ELF-1 (cell line): ENCODE measurements around the gene PITX3.
"Not testable (repeated sequence)": the region's sequence is repeated elsewhere in the genome, so short reads cannot be mapped to it uniquely, and the experiment has no call there.

Source experiments
- DNase-seq: peaks from one replicate; pipeline ENCODE4 v3.0.0-alpha.2; 2016; ENCODE audit warnings: low read depth, low spot score

The PITX3 gene

DNA sequence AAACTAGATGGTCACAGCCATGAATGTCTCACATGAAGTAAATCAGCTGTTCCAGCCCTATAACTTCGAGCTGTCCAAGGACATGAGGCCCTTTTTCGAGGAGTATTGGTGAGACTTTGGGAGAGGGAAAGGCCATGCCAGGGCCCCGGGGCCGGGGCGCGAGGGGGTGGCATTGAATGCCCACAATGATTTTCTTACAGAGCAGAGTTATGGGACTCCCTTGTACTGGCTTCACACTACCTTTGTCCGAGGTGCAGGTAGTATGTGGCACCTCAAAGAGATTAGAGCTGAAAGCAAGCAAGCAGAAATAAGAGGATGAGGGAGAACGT, 14.8 kb downstream of the PITX3 start:
- no peak for DNase-seq

DNA sequence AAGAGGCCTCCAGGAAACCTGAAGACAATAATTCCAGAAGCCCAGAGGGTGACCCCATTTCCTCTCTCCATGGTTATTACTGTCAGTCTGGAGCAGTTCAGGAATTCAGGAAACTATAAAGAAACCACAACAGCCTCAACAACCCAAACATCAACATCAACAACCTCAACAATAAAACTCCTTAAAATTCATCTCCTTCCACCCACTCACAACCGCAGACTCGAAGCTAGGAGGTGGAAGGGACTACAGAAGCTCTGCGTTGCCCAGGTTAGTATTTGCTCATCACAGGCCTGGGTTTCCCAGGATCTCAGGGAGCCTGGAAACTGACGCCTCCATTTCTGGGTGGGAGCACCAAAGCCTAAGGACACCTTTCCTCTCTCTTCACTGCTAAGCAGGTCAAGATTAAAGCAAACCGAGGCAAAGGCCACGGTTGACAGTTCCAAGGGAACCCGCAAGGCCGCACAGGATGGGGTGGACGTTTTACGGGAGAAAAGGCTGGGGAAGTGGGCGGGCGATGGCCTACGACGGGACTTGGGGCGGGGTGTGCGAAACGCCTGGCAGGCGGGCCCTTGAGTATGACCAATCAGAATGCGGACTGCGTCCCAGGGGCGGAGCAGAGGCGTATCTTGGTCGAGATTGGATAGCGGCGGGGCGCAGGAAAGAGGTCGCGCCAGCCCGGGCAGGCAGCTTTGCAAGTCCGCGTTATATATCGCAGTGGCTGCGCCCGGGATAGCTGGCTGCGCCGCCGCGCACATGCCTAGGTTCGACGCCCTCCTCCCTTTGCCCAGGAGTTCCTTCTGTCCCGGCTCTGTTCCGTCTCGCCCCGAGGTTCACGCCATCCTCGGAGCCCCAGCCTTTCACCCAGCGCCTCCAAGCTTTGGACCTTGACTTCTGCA, 15.4 kb downstream of the PITX3 start, which contains the start of gene ELOVL3:
Gene ELOVL3 (plus strand): TSS at position 654 of the 896 bp plus-strand sequence. CDS start 250 bp downstream, outside the sequence.
- peak; percentile 98 for DNase-seq

DNA sequence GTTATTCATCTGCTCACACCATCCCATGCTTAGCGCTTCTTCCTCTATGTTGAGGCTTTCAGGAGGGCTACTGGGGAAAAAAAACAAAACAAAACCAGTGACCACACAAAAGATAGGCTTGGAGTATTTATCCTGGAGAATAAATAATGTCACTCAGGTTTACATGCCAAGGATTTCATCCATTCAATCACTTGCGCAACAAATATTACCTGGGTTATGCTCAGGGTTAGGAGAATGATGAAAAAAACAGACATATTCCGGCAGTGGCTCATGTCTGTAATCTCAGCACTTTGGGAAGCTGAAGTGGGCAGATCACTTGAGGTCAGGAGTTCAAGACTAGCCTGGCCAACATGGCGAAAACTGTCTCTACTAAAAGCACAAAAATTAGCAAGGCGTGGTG, 18.5 kb downstream of the PITX3 start:
- no peak for DNase-seq

DNA sequence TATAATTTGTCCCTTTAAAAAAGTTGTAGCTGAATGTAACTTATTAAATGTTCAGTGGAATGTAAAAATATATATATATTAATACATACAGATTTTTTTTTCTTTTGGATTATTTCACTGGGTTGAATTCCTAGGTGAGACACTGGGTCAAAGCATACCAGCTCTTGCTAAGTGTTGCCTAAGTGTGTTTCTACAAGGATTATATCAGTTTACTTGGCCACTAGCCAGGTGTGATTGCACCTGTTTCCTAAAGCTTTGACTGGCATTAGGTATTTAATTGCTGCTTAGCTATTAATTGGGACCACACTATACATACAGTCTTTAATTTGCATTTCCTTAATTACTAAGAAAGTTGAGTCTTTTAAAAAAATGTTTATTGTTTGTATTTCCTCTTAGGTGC, 20.7 kb downstream of the PITX3 start:
- DNase-seq: no peak

DNA sequence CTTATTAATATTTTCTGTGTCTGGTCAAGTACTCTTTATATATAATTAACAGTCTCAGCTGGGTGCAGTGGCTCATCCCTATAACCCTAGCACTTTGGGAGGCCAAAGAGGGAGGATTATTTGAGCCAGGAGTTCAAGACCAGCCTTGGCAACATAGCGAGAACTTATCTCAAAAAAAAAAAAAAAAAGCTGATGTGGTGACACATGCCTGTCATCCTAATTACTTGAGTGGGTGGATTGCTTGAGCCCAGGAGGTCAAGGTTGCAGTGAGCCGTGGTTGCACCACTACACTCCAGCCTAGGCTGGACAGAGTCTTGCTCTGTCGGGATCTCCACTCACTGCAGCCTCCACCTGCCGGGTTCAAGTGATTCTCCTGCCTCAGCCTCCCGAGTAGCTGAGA, 21.9 kb downstream of the PITX3 start:
- DNase-seq: no peak

DNA sequence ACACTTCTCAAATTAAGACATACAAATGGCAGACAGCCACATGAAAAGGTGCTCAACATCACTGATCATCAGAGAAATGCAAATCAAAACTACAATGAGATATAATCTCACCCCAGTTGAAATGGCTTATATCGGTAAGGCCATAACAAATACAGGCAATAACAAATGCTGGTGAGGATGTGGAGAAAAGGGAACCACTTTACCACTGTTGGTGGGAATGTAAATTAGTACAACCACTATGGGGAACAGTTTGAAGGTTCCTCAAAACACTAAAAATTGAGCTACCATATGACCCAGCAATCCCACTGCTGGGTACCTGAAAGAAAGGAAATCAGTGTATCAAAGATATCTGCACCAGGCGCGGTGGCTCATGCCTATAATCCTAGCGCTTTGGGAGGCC, 27.7 kb downstream of the PITX3 start:
- not testable (repeated sequence) for DNase-seq

DNA sequence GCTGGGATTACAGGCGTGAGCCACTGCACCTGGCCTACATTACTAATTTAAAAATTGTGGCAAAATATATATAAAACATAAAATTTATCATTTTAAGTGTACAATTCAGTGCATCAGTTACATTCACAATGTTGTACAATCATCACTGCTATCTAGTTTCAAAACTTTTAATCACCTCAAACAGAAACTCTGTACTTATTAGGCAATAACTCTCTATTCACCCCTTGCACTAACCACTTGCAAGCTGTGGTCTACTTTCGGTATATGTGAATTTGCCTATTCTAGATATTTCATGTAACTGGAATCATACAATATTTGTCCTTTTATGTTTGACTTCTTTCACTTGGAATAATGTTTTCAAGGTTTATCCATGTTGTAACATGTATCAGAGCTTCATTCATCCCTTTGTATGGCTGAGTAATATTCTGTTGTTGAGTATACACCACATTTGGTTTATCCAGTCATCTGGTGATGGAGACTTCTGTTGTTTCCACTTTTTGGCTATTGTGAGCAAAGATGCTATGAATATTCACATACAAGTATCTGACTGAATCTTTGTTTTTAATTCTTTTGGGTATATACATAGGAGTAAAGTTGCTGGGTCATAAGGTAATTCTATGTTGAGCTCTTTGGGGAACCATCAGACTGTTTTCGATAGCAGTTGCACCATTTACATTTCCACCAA, 29.6 kb downstream of the PITX3 start:
- no peak for DNase-seq

DNA sequence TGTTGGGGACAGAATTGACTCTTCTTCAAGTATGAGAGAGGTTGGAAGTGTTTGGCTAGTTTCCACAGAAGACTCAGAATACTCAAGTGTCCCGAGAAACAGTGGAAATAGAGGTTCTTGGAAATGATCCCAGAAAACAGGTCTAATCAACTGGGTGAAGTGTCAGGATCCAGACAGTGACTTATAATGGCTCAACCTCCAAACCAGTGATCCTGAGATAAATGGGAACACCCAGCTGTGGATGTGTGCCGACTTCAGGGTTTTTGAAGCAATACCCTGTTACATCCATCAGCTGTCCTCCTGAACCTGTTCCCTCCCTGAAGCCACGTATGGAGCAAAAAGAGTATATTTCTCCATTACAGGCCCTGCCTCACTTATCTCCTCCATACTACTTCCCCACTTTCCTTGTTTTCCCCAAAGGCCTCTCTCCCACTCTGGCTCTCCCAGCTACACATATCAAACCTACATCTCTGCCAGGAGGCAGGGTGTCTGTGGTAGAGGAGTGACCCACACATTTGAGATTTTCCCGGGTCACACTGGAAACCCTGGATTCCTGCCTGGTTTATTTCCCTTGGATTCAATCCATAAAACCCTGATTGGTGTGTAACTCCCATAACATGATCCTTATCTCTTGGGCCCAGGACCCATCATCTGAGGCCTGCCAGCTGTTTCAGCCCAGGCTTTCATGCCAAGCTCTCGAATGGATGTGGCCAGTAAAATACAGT, 32.8 kb downstream of the PITX3 start:
- DNase-seq: no peak

DNA sequence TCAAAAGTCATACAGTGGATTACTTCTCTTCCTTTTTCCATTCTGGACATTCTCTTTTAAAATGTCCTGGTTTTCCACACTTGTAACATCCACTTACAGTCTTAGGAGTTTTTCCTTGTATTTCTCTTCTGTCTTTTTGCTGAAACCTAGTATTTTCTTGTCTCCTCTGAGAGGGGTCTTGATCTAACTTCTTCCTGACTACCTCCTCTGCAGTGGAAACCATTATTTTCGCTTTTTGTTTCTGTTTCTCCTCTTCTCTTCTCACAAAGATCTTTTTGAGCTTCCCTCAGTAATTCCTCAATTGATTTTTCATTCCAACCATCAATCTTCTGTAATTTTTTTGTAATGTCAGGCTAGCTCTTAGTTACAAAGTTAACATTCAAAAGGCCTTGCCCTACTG, 38.9 kb downstream of the PITX3 start:
- no peak for DNase-seq

DNA sequence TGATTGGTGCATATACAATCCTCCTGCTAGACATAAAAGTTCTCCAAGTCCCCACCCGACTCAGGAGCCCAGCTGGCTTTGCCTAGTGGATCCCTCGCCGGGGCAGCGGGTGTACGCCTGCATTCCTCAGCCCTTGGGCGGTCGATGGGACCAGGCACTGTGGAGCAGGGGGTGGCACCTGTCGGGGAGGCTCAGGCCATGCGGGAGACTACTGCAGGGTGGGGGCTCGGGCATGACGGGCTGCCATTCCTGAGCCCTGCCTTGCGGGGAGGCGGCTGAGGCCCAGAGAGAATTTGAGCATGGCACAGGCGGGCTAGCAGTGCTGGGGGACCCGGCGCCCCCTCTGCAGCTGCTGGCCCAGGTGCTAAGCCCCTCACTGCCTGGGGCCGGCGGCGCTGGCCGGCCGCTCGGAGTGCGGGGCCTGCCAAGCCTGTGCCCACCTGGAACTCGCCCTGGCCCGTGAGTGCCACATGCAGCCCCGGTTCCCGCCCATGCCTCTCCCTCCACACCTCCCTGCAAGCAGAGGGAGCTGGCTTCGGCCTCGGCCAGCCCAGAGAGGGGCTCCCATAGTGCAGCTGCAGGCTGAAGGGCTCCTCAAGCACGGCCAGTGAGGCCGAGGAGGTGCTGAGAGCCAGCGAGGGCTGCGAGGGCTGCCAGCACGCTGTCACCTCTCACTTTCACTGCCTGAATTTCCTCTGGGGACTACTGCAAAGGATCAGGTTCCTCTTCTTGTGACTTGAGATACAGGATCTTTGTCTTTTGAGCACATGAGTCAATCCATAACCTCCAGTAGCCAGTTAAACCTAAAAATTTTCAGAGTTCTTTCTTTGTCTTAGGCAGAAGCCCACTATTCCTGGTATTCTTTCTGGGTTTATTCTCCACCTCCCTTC, 40.3 kb downstream of the PITX3 start:
- no peak for DNase-seq

DNA sequence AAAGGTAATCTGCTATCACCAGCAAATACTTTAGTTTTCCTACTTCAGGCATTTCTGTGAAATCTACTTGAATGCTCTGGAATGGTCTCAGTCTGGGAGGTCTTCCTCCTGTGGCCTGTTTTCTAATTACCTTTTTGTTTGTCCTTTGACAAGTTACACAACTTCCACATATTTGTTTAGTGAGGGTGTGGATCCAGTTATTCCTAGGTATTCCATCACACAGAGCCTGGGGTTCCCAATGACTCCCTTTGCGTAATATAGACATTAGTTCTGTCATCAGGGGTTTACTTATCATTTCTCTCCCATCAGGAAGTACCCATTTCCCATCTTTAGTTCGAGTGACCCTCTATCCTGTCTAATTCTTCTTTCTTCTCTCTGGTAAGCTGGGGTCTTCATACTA, 43.3 kb downstream of the PITX3 start:
- DNase-seq: no peak

DNA sequence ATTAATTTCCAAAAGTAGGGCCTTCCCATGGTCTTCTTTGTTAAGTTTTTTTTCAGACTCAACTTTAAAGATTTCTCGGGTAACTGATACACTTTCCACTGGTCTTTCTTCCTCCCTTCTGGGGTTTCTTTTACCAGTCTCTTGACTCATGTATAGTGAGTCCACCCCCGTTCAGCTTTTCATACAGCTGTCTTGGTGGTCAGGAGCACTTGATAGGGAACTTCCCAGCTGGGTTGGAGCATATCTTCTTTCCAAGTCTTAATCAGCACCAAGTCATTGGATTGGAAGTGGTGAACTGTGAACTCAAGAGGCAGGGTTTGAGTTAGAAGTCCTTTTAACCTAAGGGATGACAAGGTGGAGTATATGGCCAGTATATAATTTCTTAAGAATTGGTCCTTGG, 44.4 kb downstream of the PITX3 start:
- no peak for DNase-seq

DNA sequence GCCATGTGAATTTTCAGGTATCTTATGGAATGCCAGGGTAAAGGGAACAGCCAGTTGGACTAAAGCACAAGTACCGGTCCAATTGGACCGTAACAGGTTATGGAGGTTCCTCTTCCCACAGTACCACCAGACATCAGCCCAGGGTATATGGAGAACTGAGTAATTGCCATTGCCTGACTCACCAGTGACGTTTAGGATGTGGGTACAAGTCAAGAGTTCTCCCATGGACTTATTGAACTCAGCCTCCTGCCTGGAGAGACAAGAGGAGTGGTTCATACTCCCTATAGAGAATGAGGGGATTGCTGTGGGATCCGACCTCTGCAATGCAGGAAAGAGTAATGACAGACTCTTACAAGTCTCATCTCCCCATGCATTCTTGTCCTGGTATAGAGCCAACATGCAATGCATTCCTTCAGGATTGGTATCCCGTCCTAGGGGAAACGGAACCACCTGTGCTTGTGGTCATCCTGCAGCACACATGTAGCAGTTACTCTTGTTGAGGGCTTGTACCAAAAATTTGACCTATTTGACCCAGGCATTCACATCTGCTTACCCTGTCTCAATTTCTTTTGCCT, 45.9 kb downstream of the PITX3 start:
- DNase-seq: no peak

DNA sequence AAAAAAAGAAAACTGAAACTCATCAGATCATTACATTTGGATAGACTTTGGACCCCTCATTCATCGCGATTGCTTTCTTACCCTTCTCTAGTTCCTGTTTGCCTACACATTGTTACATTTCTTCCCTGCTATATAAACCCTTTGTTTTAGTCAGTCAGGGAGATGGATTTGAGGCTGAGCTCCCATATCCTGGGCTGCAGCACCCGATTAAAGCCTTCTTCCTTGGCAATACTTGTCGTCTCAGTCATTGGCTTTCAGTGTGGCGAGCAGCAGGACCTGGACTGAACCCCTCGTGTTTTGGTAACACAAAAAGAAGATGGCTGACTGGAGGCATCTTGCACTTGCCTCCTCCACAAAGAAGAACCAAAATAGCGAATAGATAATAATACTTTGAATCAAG, 49.4 kb downstream of the PITX3 start:
- DNase-seq: no peak

DNA sequence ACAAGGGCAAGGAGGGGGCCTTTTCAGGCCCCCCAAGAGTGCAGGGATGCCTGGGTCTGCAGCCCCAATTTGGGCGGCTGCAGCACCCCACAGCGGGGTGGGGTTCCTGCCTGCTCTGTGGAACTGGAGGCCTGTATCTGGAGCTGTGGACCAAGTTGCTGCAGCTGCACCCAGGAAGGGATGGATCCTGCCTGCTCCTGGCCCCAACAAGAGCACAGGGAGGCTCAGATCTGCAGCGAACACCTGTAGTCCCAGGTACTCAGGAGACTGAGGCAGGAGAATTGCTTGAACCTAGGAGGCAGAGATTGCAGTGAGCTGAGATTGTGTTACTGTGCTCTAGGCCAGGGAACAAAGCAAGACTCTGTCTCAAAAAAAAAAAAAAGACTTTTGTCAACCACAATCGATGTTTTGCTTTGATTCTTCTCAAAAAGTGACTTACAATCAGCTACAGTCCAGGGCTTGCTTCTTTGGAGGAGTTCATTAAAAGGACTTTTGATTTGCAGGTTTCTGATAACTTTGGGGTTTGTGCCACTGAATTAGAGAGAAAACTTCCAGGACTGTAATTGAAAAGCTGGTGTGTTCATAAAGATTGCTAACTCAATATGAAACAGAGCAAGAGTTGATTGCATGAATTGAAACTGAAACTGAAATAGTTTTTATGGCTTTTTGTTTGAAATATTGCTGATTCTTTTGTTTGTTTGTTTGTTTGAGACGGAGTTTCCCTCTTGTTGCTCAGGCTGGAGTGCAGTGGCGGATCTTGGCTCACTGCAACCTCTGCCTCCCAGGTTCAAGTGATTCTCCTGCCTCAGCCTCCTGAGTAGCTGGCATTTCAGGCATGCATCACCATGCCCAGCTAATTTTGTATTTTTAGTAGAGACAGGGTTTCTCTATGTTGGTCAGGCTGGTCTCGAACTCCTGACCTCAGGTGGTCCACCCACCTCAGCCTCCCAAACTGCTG, 52.1 kb downstream of the PITX3 start:
- DNase-seq: not testable (repeated sequence)

DNA sequence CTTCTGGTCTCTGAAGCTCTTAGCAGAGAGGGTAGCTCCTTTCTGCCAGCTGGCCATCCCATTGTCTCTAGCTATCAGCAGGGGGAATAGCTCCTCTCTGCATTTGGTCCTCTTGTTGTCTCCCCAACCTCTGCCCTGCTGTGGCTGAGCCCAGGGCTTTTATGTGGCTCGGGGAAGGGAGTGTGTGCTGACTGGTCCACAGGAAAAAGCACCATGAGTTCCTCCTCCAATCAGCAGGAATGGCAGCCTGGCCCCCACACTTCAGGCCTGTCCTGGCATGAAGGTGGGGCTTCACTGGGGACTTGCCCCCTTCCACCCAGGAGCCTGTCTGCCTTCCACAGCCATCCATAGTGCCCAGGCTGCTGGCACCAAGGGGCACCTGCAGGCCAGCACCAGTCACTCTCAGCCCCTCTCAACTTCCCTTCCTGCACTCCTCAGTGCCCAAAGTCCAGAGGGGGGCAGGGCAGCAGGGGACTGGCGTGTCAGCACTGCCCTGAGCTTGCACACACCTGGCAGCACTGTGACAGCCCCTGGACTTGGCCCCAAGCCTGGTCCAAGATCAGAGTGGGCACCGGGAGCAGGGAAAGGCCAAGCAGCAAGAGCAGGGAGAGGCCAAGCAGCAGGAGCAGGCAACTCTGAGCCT, 52.9 kb downstream of the PITX3 start:
- DNase-seq: no peak

DNA sequence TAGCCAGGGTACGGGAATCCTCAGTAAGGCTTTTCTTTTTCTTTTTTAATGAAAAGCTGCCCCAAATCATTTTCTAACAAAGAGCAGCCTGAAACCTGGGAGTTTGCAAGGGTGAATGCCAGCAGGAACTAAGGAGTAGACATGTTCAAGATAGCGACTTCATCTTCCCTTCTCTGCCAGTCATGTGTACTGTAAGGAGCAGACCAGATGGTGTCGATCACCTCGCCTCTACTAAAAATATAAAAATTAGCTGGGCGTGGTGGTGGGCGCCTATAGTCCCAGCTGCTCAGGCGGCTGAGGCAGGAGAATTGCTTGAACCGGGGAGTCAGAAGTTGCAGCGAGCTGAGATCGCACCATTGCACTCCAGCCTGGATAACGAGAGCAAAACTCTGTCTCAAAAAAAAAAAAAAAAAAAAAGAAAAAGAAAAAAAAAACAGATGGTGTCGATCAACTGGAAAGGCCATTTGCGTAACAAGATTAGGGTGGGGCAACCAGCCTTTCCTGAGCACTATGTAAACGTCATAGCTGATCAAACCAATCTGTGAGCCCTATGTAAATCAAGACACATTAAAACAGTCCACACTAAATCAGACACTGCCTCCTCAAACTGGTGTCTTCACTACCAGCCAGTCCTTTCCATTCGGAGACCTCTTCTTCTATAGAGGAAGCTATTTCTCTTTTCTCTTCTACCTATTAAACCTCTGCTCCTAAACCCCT, 55.3 kb downstream of the PITX3 start:
- no peak for DNase-seq

DNA sequence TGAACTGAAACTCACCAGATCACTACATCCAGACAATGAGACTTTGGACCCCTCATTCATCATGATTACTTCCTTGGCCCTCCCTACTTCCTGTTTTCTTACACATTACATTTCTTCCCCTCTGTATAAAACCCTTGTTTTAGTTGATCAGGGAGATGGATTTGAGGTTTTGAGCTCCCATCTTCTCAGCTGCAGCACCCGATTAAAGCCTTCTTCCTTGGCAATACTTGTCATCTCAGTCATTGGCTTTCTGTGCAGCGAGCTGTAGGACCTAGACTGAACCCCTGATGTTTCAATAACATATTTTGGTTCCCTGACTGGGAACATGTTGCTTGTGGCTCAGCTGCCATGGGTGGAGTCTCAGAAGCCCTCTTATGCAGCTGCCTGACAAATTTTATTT, 56.0 kb downstream of the PITX3 start:
- DNase-seq: no peak

DNA sequence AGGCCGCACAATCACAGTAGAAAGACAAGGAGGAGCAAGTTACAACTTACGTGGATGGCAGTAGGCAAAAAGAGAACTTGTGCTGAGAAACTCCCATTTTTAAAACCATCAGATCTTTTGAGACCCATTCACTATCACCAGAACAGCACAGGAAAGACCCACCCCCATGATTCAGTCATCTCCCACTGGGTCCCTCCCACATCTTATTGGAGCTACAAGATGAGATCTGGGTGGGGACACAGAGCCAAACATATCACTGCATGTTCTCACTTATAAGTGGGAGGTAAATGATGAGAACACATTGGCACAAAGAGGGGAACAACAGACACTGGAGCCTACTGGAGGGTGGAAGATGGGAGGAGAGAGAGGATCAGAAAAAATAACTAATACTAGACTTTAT, 56.7 kb downstream of the PITX3 start:
- no peak for DNase-seq
